ENCODE measurements around the gene SLC22A14. TPM values are rescaled to one million over a fixed set of nuclear protein-coding genes. Genes with fewer than 3 reads are reported as not detected.

SLC22A14 gene
- total and polyA plus RNA-seq, 10 of the 15 experiments (the other 5 are each of a cell fraction or from before 2014, with no cell fraction given), result not detected

DNA sequence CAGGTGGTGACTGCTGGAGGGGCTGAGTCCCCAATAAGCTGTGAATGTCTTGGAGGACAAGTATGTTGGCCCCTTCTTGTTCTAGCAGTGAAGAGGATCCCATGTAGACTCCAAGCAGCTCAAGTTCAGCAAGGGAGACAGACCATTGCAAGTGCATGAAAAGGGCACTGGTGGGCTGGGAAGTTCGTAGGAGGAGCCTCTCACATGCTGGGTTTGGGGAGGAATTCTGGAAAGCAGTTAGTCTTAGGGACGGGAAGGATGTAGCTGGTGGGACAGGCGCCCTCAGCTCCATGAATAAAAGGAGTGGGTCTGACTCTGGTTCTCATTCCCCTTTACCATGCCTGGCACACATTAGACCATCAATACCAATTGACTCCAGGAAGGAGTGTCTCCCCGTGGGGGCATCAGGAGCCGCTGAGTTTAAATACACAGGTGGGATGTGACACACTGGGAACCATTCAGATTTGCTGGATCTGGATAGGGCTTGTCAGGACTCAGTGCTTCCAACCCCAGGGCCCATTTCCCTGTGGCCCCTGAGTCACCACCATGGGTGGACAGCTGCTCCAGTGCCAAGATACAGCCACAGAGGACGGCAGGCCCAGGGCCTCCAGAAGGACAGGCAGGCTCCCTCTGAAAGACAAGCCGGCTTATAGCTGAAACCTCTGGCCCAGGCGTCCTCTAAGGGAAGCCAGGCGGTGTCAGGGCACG lies 63.9 kb downstream of the SLC22A14 start (continued):
- no peak for TF ChIP-seq HDAC6 (IDR thresholded peaks at IDR 0.05; ENCODE audit: unreplicated experiment)
- no peak for TF ChIP-seq RCOR1 (conservative IDR thresholded peaks at IDR 0.05; ENCODE audit: low read depth, low read length)

DNA sequence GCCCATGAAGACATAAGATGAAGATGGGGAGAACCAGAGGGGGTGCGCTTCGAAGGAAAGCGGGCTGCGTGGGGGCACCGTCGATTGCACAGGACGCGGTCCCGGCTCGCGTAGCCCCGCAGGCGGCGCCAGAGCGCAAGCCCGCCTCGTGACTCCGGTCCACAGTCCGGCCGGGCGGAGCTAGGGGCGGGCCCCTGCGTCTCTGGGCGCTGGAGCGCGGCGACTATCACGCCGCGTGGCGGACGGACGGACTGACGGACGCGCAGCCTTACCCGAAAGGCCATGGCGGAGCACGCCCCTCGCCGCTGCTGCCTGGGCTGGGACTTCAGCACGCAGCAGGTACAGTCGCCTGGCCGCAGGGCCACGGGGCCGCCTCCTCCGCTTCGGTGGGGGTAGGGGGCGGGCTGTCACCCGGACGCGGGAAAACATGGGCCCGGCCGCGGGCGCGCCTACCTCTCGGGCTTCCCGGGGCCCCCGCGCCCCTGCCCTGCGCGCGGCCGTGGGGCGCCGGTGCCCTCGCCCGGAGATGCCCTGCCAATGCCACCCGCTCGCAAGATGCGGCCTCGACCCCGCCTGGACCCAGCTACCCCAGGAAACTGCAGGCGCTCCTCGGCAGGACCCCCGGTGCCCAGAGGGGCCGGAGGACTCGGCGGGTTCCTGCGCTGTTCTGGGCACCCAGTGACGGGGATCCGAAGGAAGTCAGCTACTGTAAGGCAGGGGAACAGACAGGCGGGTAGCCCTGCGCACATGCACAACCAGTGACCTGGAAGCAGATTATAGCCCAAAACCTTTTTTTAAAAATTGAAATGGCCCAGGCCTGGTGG lies 64.7 kb downstream of the SLC22A14 start, which contains the start of gene XYLB:
XYLB (plus strand) TSS at position 199 of the 824 bp plus-strand sequence; CDS start at position 283, 84 bp downstream.
- SMC1A ChIA-PET (ENCODE audit: uncharacterized antibody, unreplicated experiment), result interaction anchor here (0.6 to 4.6 kb wide), 11 partner anchors 17 to 210 kb away, joined by 3 to 30 read pairs (median 4); partner anchors contain the start of genes ACAA1, EXOG and OXSR1
- Histone ChIP-seq H3K36me3 (ENCODE audit: control insufficient read depth in 2 of 2, insufficient read depth in 2 of 2, low read length in 1 of 2) (no peaks in the 10 kb centered on the region; a peak in 1 of 4 replicates), H3K27me3 (replicated peaks in 1 of 2; ENCODE audit: control insufficient read depth in 2 of 2, insufficient read depth in 2 of 2, low read length in 1 of 2) (no peaks in the 10 kb centered on the region), H3K9ac (ENCODE audit: control insufficient read depth, insufficient read depth, low read length) (peak within 1 kb of the TSS; percentile 76), H4K20me1 (ENCODE audit: control insufficient read depth, insufficient read depth) (no peaks in the 10 kb centered on the region), H3K9me3 (replicated peaks; ENCODE audit: control insufficient read depth, insufficient read depth, low read length) (no peaks in the 10 kb centered on the region), H3K27ac (ENCODE audit: control insufficient read depth, insufficient read depth) (peak within 1 kb of the TSS; percentile 42), H3K4me1 (ENCODE audit: control insufficient read depth, insufficient read depth, low read length) (no peaks in the 10 kb centered on the region; the same call in 1 of the 2 replicates), H3K79me2 (ENCODE audit: control insufficient read depth, insufficient read depth, low read length) (no peaks in the 10 kb centered on the region; the same call in 1 of the 2 replicates), H2AFZ (ENCODE audit: control insufficient read depth, low read depth, low read length) (peak within 1 kb of the TSS; percentile 89), H3K4me2 (ENCODE audit: control insufficient read depth, insufficient read depth) (peak within 1 kb of the TSS; percentile 86), H3K4me3 (peak within 1 kb of the TSS; percentile 86)
- peak; percentile 44 for DNase-seq (ENCODE audit: low read depth, low spot score)
- no TSS peak for BruUV-seq (replicated peaks)
- WGBS (ENCODE audit: insufficient coverage, insufficient replicate concordance, low lambda C conversion rate, missing lambda C conversion rate), result 1% methylated on average over 64 of the region's 85 CpGs
- ATAC-seq, result peak; percentile 98
- intact Hi-C loops (cut with micrococcal nuclease; ENCODE audit: unreplicated experiment), result loop anchor here (1.0 to 5.0 kb wide), 2 partner anchors 133 to 229 kb away; no protein-coding TSS in a partner anchor
- CTCF ChIA-PET, result interaction anchor here (0.6 to 4.0 kb wide), 29 partner anchors 8 to 624 kb away, joined by 3 to 55 read pairs (median 5); partner anchors contain the start of genes EXOG and OXSR1
- FAIRE-seq, result peak; percentile 84
- RAD21 ChIA-PET (ENCODE audit: unreplicated experiment), result interaction anchor here (0.7 to 2.4 kb wide), 8 partner anchors 106 to 230 kb away, joined by 3 to 18 read pairs (median 4); partner anchors contain the start of genes ACAA1, EXOG and OXSR1
- POLR2A ChIA-PET, result interaction anchor here (0.6 to 1.3 kb wide), 5 partner anchors 207 to 240 kb away, joined by 3 to 11 read pairs (median 3); partner anchors contain the start of genes ACAA1 and MYD88
- in situ Hi-C loops (cut with MboI), result loop anchor here (5.0 kb wide), 1 partner anchor 136 kb away; no protein-coding TSS in a partner anchor
- TF ChIP-seq MYB (IDR thresholded peaks at IDR 0.05; ENCODE audit: borderline replicate concordance, low read depth, low read length), result no peak
- no peak for TF ChIP-seq MEF2B (IDR thresholded peaks at IDR 0.05; ENCODE audit: partially characterized antibody, poor library complexity, severe bottlenecking)
- TF ChIP-seq MEF2A (IDR thresholded peaks at IDR 0.05; ENCODE audit: insufficient read depth, low read depth, low read length), result 0 out of 2 replicates have a peak, but pooled peaks have one; percentile 15
- TF ChIP-seq SKIL (IDR thresholded peaks at IDR 0.05; ENCODE audit: low read depth, poor library complexity, severe bottlenecking), result no peak
- TF ChIP-seq CREM (IDR thresholded peaks at IDR 0.05; ENCODE audit: low read depth), result no peak
- peak; percentile 89 for TF ChIP-seq MYC (IDR thresholded peaks at IDR 0.05; ENCODE audit: insufficient read depth, insufficient read length, insufficient replicate concordance, low read length, severe bottlenecking)
- no peak for TF ChIP-seq SUZ12 (IDR thresholded peaks at IDR 0.05; ENCODE audit: unreplicated experiment)
- TF ChIP-seq HDGF (IDR thresholded peaks at IDR 0.05), result no peak
- no peak for TF ChIP-seq JUNB (IDR thresholded peaks at IDR 0.05)
- no peak for TF ChIP-seq SPI1 (IDR thresholded peaks at IDR 0.05; ENCODE audit: borderline replicate concordance, insufficient read depth, low read depth, low read length)
- no peak for TF ChIP-seq PML (IDR thresholded peaks at IDR 0.05; ENCODE audit: low read length)
- TF ChIP-seq ASH2L (IDR thresholded peaks at IDR 0.05; ENCODE audit: borderline replicate concordance, low read depth), result no peak
- TF ChIP-seq RAD51 (IDR thresholded peaks at IDR 0.05), result no peak
- TF ChIP-seq ZSCAN29 (IDR thresholded peaks at IDR 0.05), result no peak
- TF ChIP-seq RFX5 (IDR thresholded peaks at IDR 0.05; ENCODE audit: low read depth, low read length), result no peak
- peak; percentile 33; the same call in 1 of the 2 replicates for TF ChIP-seq RUNX3 (IDR thresholded peaks at IDR 0.05; ENCODE audit: low read length)
- TF ChIP-seq EED (IDR thresholded peaks at IDR 0.05; ENCODE audit: low read depth), result 0 out of 2 replicates have a peak, but pooled peaks have one; percentile 11
- no peak for TF ChIP-seq BCL11A (IDR thresholded peaks at IDR 0.05; ENCODE audit: low read depth, low read length)
